Progenitor cell of endocrine pancreas (in vitro differentiated cells): Measurements from ENCODE around the gene CPLX1. TPM values are rescaled to one million over a fixed set of nuclear protein-coding genes. Genes with fewer than 3 reads are reported as not detected.

ENCODE experiments used
- DNase-seq: peaks from one replicate; pipeline ENCODE4 v3.0.0; 2021; ENCODE audit warnings: low spot score; ENCODE audit not compliant: unreplicated experiment
- H3K27ac Mint-ChIP-seq: 2 replicates; pipeline ENCODE4 v1.8.0; 2021; ENCODE audit warnings: mild to moderate bottlenecking, moderate library complexity, mixed read lengths
- H3K27me3 Mint-ChIP-seq: 2 replicates; pipeline ENCODE4 v1.8.0; 2021; ENCODE audit warnings: mixed read lengths
- H3K36me3 Mint-ChIP-seq: 2 replicates; pipeline ENCODE4 v1.8.0; 2022; ENCODE audit warnings: mixed read lengths; ENCODE audit not compliant: insufficient read depth
- H3K4me1 Mint-ChIP-seq: 2 replicates; pipeline ENCODE4 v1.8.0; 2021; ENCODE audit warnings: low read depth, mixed read lengths
- H3K4me3 Mint-ChIP-seq: 2 replicates; pipeline ENCODE4 v1.8.0; 2021; ENCODE audit warnings: low read depth, mild to moderate bottlenecking, moderate library complexity, mixed read lengths
- H3K9me3 Mint-ChIP-seq: 2 replicates; pipeline ENCODE4 v1.8.0; 2021; ENCODE audit warnings: low read depth, mixed read lengths
- CTCF ChIP-seq: fragments of 200-600 bp; sonication (generic); IDR thresholded peaks from one replicate; pipeline ENCODE4 v1.5.0; 2021; ENCODE audit warnings: antibody characterized with exemption, mild to moderate bottlenecking; ENCODE audit not compliant: unreplicated experiment
- total RNA-seq: library from RNA; stranded (reverse); gene quantifications from 2 replicates; pipeline ENCODE4 v1.2.1, GENCODE V29; 2021

The CPLX1 gene
- total RNA-seq, 1 donor from 2014 or later = 1.4 TPM

GRCh38 chr4:791898-792625 lies 33.9 kb downstream of the CPLX1 start:
- no peak for TF ChIP-seq CTCF
- Mint-ChIP-seq H3K4me1 (peaks cover 2% of the 10 kb centered on the region), H3K9me3 (no peaks in the 10 kb centered on the region), H3K36me3 (no peaks in the 10 kb centered on the region), H3K27ac (no peak overlapping the region), H3K4me3 (no peak overlapping the region), H3K27me3 (peaks cover 53% of the 10 kb centered on the region)
- no peak for DNase-seq

GRCh38 chr4:791252-791897 lies 34.6 kb downstream of the CPLX1 start:
- Mint-ChIP-seq H3K27ac (no peak overlapping the region), H3K4me1 (peaks cover 2% of the 10 kb centered on the region), H3K9me3 (no peaks in the 10 kb centered on the region), H3K27me3 (peaks cover 47% of the 10 kb centered on the region), H3K36me3 (no peaks in the 10 kb centered on the region), H3K4me3 (no peak overlapping the region)
- DNase-seq = no peak
- no peak for TF ChIP-seq CTCF

GRCh38 chr4:790466-790820 lies 35.5 kb downstream of the CPLX1 start:
- H3K27me3 Mint-ChIP-seq = peaks cover 42% of the 10 kb centered on the region

GRCh38 chr4:789571-790465 lies 36.1 kb downstream of the CPLX1 start:
- Mint-ChIP-seq H3K4me3 (no peak overlapping the region), H3K27ac (no peak overlapping the region), H3K9me3 (no peaks in the 10 kb centered on the region), H3K36me3 (no peaks in the 10 kb centered on the region), H3K27me3 (peaks cover 46% of the 10 kb centered on the region), H3K4me1 (peaks cover 4% of the 10 kb centered on the region)
- no peak for TF ChIP-seq CTCF
- DNase-seq = no peak

More at GRCh38 chr4:790466-790820, 35.5 kb downstream of the CPLX1 start:
- TF ChIP-seq CTCF = no peak
- Mint-ChIP-seq H3K4me3 (no peak overlapping the region), H3K27ac (no peak overlapping the region), H3K4me1 (peaks cover 2% of the 10 kb centered on the region), H3K9me3 (no peaks in the 10 kb centered on the region), H3K36me3 (no peaks in the 10 kb centered on the region)
- DNase-seq = no peak

GRCh38 chr4:788636-789297 lies 37.2 kb downstream of the CPLX1 start:
- Mint-ChIP-seq H3K4me3 (no peak overlapping the region), H3K9me3 (no peaks in the 10 kb centered on the region), H3K36me3 (no peaks in the 10 kb centered on the region), H3K27ac (no peak overlapping the region), H3K4me1 (peaks cover 4% of the 10 kb centered on the region), H3K27me3 (peaks cover 40% of the 10 kb centered on the region)
- no peak for DNase-seq
- no peak for TF ChIP-seq CTCF
